Lung (tissue), 12 donors: ENCODE data around the gene RPAIN. TPM values are rescaled to one million over a fixed set of nuclear protein-coding genes. Genes with fewer than 3 reads are reported as not detected.

Experiments used
- ATAC-seq: fragments of 200-7000 bp; cut with Tn5 transposase; one replicate; pipeline ENCODE4 v1.9.1; 2020; ENCODE audit warnings: moderate number of reproducible peaks; ENCODE audit not compliant: insufficient read depth, low FRiP score
- DNase-seq, 3 donors: peaks; one replicate each; pipeline ENCODE4 v3.0.0-alpha.2; 2013 to 2017
- H3K27ac ChIP-seq, 2 donors: one replicate each; pipeline ENCODE4 v1.5.1; 2013; ENCODE audit warnings: mild to moderate bottlenecking in 2 of 2, moderate library complexity in 2 of 2, control low read depth in 1 of 2, inconsistent platforms in 1 of 2, low read depth in 1 of 2, low read length in 1 of 2
- H3K27me3 ChIP-seq, 3 donors: one replicate each; pipeline ENCODE4 v1.5.1; 2013; ENCODE audit warnings: low read length in 2 of 3; ENCODE audit not compliant: control insufficient read depth in 3 of 3, insufficient read depth in 3 of 3
- H3K36me3 ChIP-seq, 4 donors: one replicate each; pipeline ENCODE4 v1.5.1; 2013; ENCODE audit warnings: low read length in 4 of 4, mild to moderate bottlenecking in 1 of 4, moderate library complexity in 1 of 4; ENCODE audit not compliant: control insufficient read depth in 4 of 4, insufficient read depth in 4 of 4
- H3K4me1 ChIP-seq, 5 donors: one replicate each; pipeline ENCODE4 v1.5.1; 2013; ENCODE audit warnings: low read length in 5 of 5, mild to moderate bottlenecking in 2 of 5, moderate library complexity in 1 of 5; ENCODE audit not compliant: control insufficient read depth in 5 of 5, insufficient read depth in 5 of 5
- H3K4me3 ChIP-seq: one replicate; pipeline ENCODE4 v1.5.1; 2013; ENCODE audit warnings: mild to moderate bottlenecking, control low read depth, moderate library complexity
- H3K9ac ChIP-seq, 2 donors: one replicate each; pipeline ENCODE4 v1.5.1; 2013; ENCODE audit warnings: low read length in 2 of 2, control low read depth in 1 of 2; ENCODE audit not compliant: insufficient read depth in 1 of 2
- H3K9me3 ChIP-seq, 4 donors: one replicate each; pipeline ENCODE4 v1.5.1; 2013; ENCODE audit warnings: low read length in 3 of 4, mild to moderate bottlenecking in 1 of 4, moderate library complexity in 1 of 4; ENCODE audit not compliant: control insufficient read depth in 4 of 4, insufficient read depth in 3 of 4
- CTCF ChIP-seq: IDR thresholded peaks from 2 replicates; pipeline ENCODE4 v1.5.1; 2012; ENCODE audit warnings: mild to moderate bottlenecking; ENCODE audit errors: control extremely low read depth, extremely low read depth
- WGBS, 2 donors: extraction: QIAGEN DNeasy Blood & Tissue Kit; methylation state at CpG; one replicate each; pipeline ENCODE4 v1.1.7; 2013; 5-methylcytosine and 5-hydroxymethylcytosine counted together
- polyA plus RNA-seq, 2 donors: library from polyadenylated mRNA; stranded (reverse); fragments of 200-250 nt; gene quantifications; one replicate each; pipeline ENCODE4 v1.2.1, GENCODE V29; 2013
- total RNA-seq, 2 donors: library from RNA; depleted of rRNA in 1 of 2; stranded (reverse); fragments of >200 nt in 1 of 2; gene quantifications; one replicate each; pipeline ENCODE4 v1.2.1, GENCODE V29; 2014 to 2021
- donor health status: control.
- donor health status: control.
- donor health status: Bipolar disorder and iron deficiency.
- donor health status: healthy.
- donor health status: DM: yes; HTN: yes; CAD: no.

The RPAIN gene
- total and polyA plus RNA-seq, 4 donors = 30.3 to 75.6 (median 39.3) TPM

- DNase-seq (no peak), ATAC-seq (no peak)
- 94 to 98% methylated on average over 6 of the region's 6 CpGs for WGBS, 2 donors
- no peaks in the 10 kb centered on the region for H3K4me1 ChIP-seq
- TF ChIP-seq CTCF = no peak
- no peak overlapping the region for H3K9ac ChIP-seq
- peaks cover 0 to 2% (median 0%) of the 10 kb centered on the region in 4 donors for H3K9me3 ChIP-seq
- H3K27me3 ChIP-seq = no peaks in the 10 kb centered on the region
- no peak overlapping the region for H3K4me3 ChIP-seq
- peaks cover 22 to 30% (median 26%) of the 10 kb centered on the region in 4 donors for H3K36me3 ChIP-seq
- no peak overlapping the region for H3K27ac ChIP-seq
These were observed 23.7 kb downstream of the RPAIN start for GRCh38 chr17:5443728-5444127.

- Histone ChIP-seq H3K9me3 (peaks cover 0 to 2% (median 0%) of the 10 kb centered on the region in 4 donors), H3K4me1 (no peaks in the 10 kb centered on the region), H3K36me3 (peaks cover 24 to 30% (median 27%) of the 10 kb centered on the region in 4 donors), H3K27ac (no peak overlapping the region), H3K4me3 (no peak overlapping the region), H3K27me3 (no peaks in the 10 kb centered on the region), H3K9ac (no peak overlapping the region)
- DNase-seq = no peak
- ATAC-seq = no peak
- WGBS, 2 donors = 97 to 99% methylated on average over 22 of the region's 22 CpGs
- no peak for TF ChIP-seq CTCF
These were observed 24.2 kb downstream of the RPAIN start for GRCh38 chr17:5444209-5444608.

- no peak for TF ChIP-seq CTCF
- no peaks in the 10 kb centered on the region for H3K4me1 ChIP-seq
- 89 to 93% methylated on average over 8 of the region's 8 CpGs for WGBS, 2 donors
- peaks cover 0 to 2% (median 0%) of the 10 kb centered on the region in 4 donors for H3K9me3 ChIP-seq
- H3K9ac ChIP-seq = no peak overlapping the region
- H3K36me3 ChIP-seq = peaks cover 27 to 41% (median 34%) of the 10 kb centered on the region in 4 donors
- no peak for DNase-seq
- no peak overlapping the region for H3K4me3 ChIP-seq
- no peaks in the 10 kb centered on the region for H3K27me3 ChIP-seq
- no peak for ATAC-seq
- H3K27ac ChIP-seq = no peak overlapping the region
These were observed 26.8 kb downstream of the RPAIN start for GRCh38 chr17:5446786-5447185.
